Endothelial cell (in vitro differentiated cells): ENCODE results near the gene DCLK1. TPM values are rescaled to one million over a fixed set of nuclear protein-coding genes. Genes with fewer than 3 reads are reported as not detected.

Experiments
- DNase-seq: peaks from one replicate; pipeline ENCODE4 v3.0.0; 2021; ENCODE audit warnings: low spot score
- H3K27ac Mint-ChIP-seq: one replicate; pipeline ENCODE4 v1.8.0; 2021; ENCODE audit warnings: mixed read lengths, inconsistent platforms; ENCODE audit not compliant: unreplicated experiment
- H3K27me3 Mint-ChIP-seq: one replicate; pipeline ENCODE4 v1.8.0; 2021; ENCODE audit warnings: mild to moderate bottlenecking, moderate library complexity, mixed read lengths, inconsistent platforms; ENCODE audit not compliant: unreplicated experiment
- H3K36me3 Mint-ChIP-seq: one replicate; pipeline ENCODE4 v1.8.0; 2021; ENCODE audit warnings: mild to moderate bottlenecking, low read depth, mixed read lengths, inconsistent platforms; ENCODE audit not compliant: unreplicated experiment
- H3K4me1 Mint-ChIP-seq: one replicate; pipeline ENCODE4 v1.8.0; 2021; ENCODE audit warnings: mild to moderate bottlenecking, mixed read lengths, inconsistent platforms; ENCODE audit not compliant: unreplicated experiment
- H3K4me3 Mint-ChIP-seq: one replicate; pipeline ENCODE4 v1.8.0; 2021; ENCODE audit warnings: mild to moderate bottlenecking, mixed read lengths, inconsistent platforms; ENCODE audit not compliant: unreplicated experiment
- H3K9me3 Mint-ChIP-seq: one replicate; pipeline ENCODE4 v1.8.0; 2021; ENCODE audit warnings: mixed read lengths, inconsistent platforms; ENCODE audit not compliant: unreplicated experiment
- CTCF ChIP-seq: fragments of 200-600 bp; sonication (generic); IDR thresholded peaks from one replicate; pipeline ENCODE4 v1.5.0; 2021; ENCODE audit warnings: antibody characterized with exemption; ENCODE audit not compliant: unreplicated experiment
- total RNA-seq: library from RNA; stranded (reverse); fragmentation: NEBNext Ultra II Directional; extraction: Animal tissue kit (Norgen Biotek cat#: 25700); gene quantifications from one replicate; pipeline ENCODE4 v1.2.1, GENCODE V29; 2021; ENCODE audit not compliant: unreplicated experiment

DCLK1 gene
- total RNA-seq, 1 donor from 2014 or later, result 1.6 TPM

- no peaks in the 10 kb centered on the region for H3K36me3 Mint-ChIP-seq
- H3K9me3 Mint-ChIP-seq, result no peaks in the 10 kb centered on the region
- no peak overlapping the region for H3K4me3 Mint-ChIP-seq
- no peak for TF ChIP-seq CTCF
- no peak for DNase-seq
- no peaks in the 10 kb centered on the region for H3K4me1 Mint-ChIP-seq
- H3K27me3 Mint-ChIP-seq, result peaks cover 2% of the 10 kb centered on the region
- no peak overlapping the region for H3K27ac Mint-ChIP-seq
Observed at GRCh38 chr13:35764326-35765015, 366.7 kb downstream of the DCLK1 start.

GRCh38 chr13:35763782-35764123 is 367.4 kb downstream of the DCLK1 start:
- H3K27me3 Mint-ChIP-seq, result peaks cover 2% of the 10 kb centered on the region
- no peaks in the 10 kb centered on the region for H3K9me3 Mint-ChIP-seq
- DNase-seq, result no peak
- no peaks in the 10 kb centered on the region for H3K4me1 Mint-ChIP-seq
- H3K27ac Mint-ChIP-seq, result no peak overlapping the region
- no peak for TF ChIP-seq CTCF
- no peaks in the 10 kb centered on the region for H3K36me3 Mint-ChIP-seq
- no peak overlapping the region for H3K4me3 Mint-ChIP-seq

- Mint-ChIP-seq H3K36me3 (no peaks in the 10 kb centered on the region), H3K9me3 (no peaks in the 10 kb centered on the region), H3K4me1 (no peaks in the 10 kb centered on the region), H3K27me3 (peaks cover 2% of the 10 kb centered on the region), H3K27ac (no peak overlapping the region), H3K4me3 (no peak overlapping the region)
- DNase-seq, result no peak
- TF ChIP-seq CTCF, result no peak
Observed at GRCh38 chr13:35763060-35763781, 368.0 kb downstream of the DCLK1 start.

- TF ChIP-seq CTCF, result no peak
- no peaks in the 10 kb centered on the region for H3K9me3 Mint-ChIP-seq
- H3K4me1 Mint-ChIP-seq, result no peaks in the 10 kb centered on the region
- no peak overlapping the region for H3K27ac Mint-ChIP-seq
- DNase-seq, result no peak
- H3K4me3 Mint-ChIP-seq, result no peak overlapping the region
- H3K36me3 Mint-ChIP-seq, result no peaks in the 10 kb centered on the region
- peaks cover 2% of the 10 kb centered on the region for H3K27me3 Mint-ChIP-seq
Observed at GRCh38 chr13:35761440-35762252, 369.5 kb downstream of the DCLK1 start.
